Activated CD8-positive, alpha-beta memory T cell treated with anti-CD3 and anti-CD28 coated beads for 24 hours (primary cell): ENCODE results near the gene ARHGEF40.

Source experiments
- DNase-seq: peaks from one replicate; pipeline ENCODE4 v3.0.0-alpha.2; 2020

The ARHGEF40 gene

DNA sequence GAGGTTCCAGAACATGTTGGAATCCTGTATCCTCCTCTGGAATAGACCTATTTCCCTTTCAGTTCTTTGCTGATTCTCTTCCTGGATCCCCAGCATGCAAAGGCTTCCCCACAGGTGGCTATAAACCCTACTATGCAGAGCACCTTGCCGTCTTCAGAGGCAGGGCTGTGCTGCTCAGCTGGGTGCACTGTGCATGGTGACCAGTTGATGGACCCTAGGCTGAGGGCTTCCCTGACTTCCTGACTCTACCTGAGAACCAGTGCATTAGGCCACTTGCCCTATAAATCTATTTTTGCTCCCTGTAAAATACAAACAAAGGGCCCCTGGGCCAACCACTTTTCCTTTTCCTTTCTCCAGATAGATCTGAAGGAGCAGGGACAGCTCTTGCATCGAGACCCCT is 14.3 kb downstream of the ARHGEF40 start:
- DNase-seq, result no peak

DNA sequence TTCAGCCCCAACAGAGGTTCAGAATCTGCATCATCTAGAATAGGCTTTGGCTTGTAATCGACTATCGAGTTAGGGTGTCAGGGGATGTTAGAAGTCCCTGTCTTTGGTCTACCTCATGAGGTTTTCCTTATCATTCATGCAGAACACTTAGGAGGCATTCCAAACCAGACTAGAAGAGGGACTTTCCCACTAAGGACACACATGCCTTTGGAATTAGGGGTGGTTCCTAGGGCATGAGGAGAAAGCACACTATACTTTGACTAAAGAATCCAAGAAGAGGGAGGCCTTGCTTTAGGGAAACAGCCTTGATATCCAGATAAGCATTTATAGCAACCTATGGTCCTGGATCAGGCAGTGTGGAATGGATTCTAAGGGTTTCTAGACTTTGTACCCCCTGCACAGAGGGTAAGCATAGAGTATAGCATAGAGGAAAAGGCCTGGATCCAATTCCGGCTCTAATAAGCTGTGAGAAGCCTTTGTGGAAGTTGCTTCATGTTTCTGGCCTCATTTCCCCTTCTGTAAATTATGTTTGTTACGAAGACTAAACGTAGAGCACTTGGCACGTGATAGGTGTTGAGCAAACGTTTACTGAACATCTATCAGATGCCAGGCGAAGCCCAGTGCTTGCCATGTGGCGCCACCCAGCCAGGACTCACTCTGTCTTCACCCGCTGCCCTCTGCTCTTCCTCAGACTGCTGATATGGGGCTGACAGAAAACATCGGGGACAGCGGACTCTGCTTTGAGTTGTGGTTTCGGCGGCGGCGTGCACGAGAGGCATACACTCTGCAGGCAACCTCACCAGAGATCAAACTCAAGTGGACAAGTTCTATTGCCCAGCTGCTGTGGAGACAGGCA is 15.1 kb downstream of the ARHGEF40 start:
- DNase-seq, result no peak

DNA sequence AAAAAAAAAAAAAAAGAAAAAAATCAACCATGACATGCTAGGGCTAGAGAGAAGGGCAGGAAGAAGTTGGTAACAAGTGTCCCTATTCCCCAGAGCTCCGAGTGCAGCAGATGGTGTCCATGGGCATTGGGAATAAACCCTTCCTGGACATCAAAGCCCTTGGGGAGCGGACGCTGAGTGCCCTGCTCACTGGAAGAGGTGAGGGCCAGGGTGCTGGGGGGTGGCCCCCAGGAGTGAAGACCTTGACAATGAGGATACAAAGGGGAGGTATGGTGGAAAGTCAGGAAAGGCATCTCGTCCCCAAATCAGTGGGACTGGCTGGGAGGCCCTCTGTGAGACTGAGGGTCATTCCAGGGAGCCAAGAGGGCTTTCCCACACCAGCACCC is 16.8 kb downstream of the ARHGEF40 start:
- DNase-seq, result no peak

- no peak for DNase-seq
Observed at GRCh38 chr14:21087294-21088091, 17.4 kb downstream of the ARHGEF40 start.

- DNase-seq, result no peak
Observed at GRCh38 chr14:21088687-21089086, 18.6 kb downstream of the ARHGEF40 start.

GRCh38 chr14:21089271-21089670 is 19.2 kb downstream of the ARHGEF40 start:
- DNase-seq, result no peak

- no peak for DNase-seq
Observed at GRCh38 chr14:21089877-21090193, 19.7 kb downstream of the ARHGEF40 start.

DNA sequence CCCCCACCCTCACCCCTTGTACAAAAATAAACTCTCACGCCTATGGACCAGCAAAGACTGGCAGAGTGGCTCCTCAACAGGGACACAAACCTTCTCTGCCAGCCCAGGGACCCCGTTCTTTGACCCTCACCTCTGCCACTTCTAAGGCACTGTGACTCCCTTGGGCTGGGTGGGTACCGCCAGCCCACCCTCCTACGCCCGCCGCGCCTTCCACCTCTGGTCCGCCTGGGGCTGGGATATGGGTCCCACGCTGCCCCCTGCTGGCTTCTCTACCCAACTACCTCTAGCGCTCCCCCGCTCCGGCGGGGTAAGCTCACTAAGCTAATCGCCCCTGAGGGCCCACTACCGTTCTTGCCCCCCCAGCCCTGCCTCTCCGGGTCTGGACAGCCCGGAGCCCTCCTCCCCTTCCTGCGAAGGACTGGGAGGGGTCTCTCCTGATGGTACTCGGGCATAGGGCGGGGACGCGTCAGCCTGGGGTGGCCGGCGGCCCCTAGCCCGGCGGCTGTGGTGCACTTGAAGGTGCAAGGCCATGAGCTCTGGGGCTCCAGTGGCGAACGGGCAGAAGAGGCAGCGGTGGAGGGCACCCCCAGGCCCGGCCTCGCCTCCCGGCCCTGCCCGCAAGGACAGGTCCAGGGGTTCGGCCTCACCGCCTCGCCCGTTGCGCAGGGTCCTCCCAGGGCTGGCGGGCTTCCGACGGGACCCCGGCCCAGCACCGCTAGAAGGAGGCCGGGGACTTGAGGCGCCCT is 20.3 kb downstream of the ARHGEF40 start:
- no peak for DNase-seq

GRCh38 chr14:21090940-21091663 is 21.0 kb downstream of the ARHGEF40 start:
- DNase-seq, result no peak

DNA sequence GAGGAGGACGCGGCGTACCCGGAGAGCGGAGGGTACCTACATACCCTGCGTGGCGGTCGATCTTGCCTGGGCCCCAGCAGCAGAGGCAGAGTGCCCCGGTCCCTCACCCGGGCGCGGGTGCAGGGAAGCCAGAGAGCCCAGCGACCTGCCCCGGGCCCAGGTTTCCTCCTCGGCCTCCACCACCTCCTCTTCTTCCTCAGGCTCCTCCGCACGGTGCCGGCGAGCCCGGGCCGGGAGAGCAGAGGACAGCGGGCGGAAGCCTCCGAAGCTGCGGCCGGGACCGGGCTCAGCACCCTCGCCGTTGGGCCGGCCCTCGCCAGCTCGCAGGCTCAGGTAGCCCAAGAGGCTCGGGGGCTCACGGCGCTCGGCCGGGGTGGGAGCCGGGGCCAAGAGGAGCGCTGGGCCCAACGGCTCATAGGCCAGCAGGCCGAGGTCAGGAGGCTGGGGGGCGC is 21.7 kb downstream of the ARHGEF40 start:
- DNase-seq, result no peak

DNA sequence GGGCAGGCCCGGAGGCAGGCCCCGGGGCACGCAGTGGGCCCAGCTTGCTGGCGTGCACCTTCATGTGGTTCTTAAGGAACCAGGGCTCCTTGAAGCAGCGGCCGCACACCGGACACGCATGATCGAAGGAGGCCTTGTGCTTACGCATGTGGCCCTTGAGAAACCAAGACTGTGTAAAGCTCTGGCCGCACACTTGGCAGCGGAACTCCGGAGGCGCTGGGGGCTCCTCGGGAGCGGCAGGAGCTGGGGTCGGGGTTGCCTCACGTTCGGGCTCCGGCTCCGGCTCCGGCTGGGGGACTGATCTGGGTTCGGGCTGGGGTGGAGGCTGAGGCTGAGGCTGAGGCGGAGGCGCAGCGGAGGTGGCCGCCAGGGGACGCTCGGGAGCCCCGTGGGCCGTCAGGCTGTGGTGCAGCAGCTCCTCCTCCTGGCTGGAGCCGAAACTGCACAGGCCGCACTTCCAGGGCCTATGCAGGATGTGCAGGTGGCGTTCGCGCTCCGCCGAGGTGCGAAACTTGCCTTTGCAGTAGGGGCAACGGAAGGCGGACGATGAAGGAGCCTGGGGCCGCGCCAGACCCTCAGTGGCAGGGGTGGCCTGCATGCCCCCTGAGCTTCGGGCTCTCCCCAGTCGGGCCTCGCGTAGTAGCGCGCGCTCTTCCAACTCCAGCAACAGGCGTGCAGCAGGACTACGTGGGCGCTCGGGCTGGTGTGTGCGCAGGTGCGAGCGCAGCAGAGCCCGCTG is 22.3 kb downstream of the ARHGEF40 start:
- DNase-seq, result peak; percentile 98

DNA sequence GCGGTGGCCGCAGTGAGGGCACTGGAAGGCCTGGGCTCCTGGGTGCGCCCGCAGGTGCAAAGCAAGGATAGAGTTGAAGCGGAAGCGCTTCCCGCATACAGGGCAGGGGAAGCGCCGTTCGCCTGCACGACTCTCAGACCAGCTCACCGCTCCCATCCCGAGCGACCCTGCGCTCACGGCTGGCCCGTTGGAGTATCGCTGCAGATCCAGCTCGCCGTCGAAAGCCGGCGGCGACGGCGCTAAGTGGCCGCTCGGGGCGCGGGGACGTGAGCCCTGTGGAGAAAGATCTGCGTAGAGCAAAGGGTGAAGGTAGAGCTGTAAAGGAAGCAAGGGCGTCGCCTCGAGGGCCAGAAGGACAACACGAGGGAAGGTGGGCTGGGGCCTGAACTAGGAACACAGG is 22.9 kb downstream of the ARHGEF40 start:
- DNase-seq, result no peak

DNA sequence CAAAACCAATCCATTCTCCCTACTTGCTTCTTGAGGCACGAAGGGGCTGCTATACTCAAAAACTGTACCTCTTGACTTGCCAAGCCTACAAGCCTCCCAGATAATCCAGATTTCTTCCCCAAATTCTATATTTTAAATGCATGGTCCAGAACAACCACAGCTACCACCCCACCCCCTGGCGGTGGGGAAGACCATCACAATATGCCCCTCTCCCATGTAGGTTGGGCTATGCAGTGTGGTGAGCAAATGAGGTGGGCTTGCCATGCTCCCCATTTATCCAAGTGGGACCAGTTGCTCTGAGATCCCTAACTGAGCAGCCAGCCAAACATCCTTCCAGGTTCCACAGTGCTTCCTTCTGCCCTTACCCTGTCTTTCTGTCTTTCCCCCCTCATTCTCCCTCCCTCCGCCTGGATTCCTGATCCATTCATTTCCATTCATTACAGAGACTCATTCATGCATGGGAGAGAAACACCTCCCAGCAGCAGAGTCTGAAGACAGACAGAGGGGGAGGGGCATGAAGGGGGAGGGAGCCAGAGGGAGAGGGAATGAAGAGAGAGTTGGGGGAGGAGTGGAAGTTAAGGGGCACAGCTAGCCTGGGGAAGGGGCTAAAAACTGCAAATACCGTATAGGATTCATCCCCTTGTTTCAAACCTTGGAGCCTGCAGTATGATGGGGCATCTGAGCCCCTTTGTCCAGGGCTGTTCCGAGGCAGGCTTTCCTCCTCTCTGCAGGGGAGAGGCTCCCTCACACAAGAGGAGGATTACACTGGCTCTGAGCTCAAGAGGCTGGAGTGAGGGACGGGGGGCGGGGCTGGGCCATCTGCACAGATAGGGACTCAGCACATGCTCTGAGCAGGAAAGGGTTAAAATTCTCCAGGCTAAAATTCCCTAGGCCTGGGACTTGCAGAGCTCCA is 23.9 kb downstream of the ARHGEF40 start:
- DNase-seq, result peak; percentile 45

DNA sequence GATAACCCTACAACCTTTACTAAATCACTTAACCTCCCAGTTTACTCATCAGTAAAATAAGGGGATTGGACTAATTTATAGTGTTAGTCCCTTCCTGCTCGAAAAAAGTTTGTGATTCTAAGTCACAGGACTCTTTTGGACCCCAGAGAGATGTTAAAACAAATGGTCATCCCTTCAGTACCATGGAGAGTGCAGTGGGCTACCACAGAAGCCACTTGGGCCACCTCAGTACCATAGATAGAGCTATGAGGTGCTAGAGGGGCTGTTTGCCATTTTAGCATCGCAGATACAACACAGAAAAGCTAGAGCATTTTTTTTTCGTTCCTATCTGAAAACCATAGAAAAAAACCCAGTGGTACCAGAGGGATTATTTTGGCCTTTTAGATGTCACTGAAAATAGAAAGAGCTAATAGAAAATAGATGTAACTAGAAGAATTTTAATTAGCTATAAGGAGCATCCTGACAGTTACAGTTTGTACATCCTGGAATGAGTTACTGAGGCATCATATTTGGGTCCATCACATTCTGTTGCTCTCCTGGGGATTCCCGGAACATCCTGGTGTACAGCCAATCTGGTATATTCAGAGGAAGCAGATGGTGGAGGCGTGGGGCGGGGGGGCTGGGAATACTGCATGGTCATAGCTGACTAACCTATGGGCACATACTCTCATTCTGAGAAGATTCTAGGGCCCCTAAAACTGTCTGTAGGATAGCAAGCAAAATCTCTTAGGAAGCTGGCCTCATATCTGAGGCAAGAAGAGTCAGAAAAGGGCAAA is 25.5 kb downstream of the ARHGEF40 start:
- peak; percentile 1 for DNase-seq

DNA sequence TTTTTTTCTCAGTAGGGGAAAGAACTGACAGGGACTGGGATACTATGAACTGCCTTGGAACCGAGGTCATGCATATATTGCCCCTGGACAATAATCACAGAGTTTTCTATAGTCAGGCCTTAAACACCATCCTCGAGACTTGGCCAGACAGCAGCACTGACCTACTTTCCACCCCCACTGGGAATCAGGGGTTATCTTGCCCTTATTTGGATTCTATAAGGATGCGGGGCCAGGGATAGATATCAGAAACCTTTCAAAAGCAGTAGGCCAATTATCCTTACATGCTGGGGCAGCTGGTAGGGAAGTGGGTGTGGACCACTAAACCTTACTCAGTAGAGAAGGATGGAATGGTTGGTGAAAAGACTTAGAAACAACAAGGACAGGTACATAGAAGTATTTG is 26.3 kb downstream of the ARHGEF40 start:
- peak; percentile 48 for DNase-seq

- DNase-seq, result no peak
Observed at GRCh38 chr14:21096978-21097635, 27.0 kb downstream of the ARHGEF40 start.

GRCh38 chr14:21097636-21098075 is 27.6 kb downstream of the ARHGEF40 start:
- DNase-seq, result no peak

GRCh38 chr14:21098076-21098891 is 28.2 kb downstream of the ARHGEF40 start, which contains the start of gene ZNF219:
Gene ZNF219, minus strand, starts transcription at chr14:21098655. Its CDS starts 5,064 bp downstream, at chr14:21093591.
- peak; percentile 68 for DNase-seq
